Esophagus squamous epithelium (tissue), 4 donors: ENCODE measurements around the gene KLK5.

ENCODE experiments used
- CTCF ChIP-seq, 6 experiments: fragments of 450-650 bp in 4 of 6; fragments of 200-600 bp in 2 of 6; sonication (generic) in 2 of 6; IDR thresholded peaks; one replicate each; pipeline ENCODE4 v1.5.1; 2016 to 2019; ENCODE audit warnings: antibody characterized with exemption in 6 of 6, mild to moderate bottlenecking in 4 of 6, moderate library complexity in 4 of 6
- POLR2A ChIP-seq, 4 donors: fragments of 450-650 bp; IDR thresholded peaks; one replicate each; pipeline ENCODE4 v1.6.1; 2017; ENCODE audit warnings: antibody characterized with exemption in 4 of 4, mild to moderate bottlenecking in 4 of 4, moderate library complexity in 3 of 4

DNA sequence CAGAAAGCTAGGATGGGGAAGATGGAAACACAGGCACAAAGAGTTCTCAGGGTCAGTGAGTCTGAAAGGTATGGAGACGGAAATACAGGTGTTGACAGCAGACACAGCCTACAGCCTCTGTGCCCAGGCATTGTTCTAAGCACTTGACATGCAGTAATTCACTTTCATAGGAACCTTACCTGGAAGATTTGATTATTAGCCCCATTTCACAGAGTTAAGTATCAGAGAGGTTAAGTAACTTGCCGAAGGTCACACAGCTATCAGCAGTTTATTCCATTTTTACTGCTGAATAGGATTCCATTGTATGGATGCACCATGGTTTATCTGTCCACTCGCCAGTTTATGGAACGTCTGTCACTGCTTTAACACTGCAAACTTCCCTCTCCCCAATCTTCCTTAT, 54.8 kb downstream of the KLK5 start:
- no peak for TF ChIP-seq CTCF (IDR thresholded peaks at IDR 0.05)
- TF ChIP-seq POLR2A (IDR thresholded peaks at IDR 0.05) = no peak
